ENCODE results near the gene JAKMIP2.
A peak's percentile ranks its signal among the peaks of the same experiment; 100 is the strongest.
"Not testable (repeated sequence)": the region's sequence is repeated elsewhere in the genome, so short reads cannot be mapped to it uniquely, and the experiment has no call there.

JAKMIP2 gene

DNA sequence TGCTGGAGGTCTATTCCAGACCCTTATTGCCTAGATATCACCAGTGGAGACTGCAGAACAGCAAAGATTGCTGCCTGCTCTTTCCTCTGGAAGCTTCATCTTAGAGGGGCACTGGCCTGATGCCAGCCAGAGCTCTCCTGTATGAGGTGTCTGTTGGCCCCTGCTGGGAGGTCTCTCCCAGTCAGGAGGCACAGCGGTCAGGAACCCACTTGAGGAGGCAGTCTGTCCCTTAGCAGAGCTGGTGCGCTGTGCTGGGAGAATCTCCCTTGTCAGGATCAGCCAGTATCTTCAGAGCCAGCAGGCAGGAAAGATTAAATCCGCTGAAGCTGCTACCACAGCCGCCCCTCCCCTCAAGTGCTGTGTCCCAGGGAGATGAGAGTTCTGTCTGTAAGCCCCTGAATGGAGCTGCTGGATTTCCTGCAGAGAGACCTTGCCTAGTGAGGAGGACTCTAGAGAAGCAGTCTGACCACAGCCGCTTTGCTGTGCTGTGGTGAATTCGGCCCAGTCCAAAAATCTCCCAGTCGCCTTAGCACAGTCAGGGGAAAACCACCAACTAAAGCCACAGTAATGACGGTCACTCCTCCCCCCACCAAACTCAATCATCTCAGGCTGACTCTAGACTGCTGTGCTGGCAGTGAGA, 124.1 kb downstream of the JAKMIP2 start:
- no peak for DNase-seq (ENCODE audit: low read depth in 2 of 2)

- no peak for DNase-seq (ENCODE audit: low read depth in 2 of 2)
Measured at GRCh38 chr5:147648597-147648996, 133.9 kb downstream of the JAKMIP2 start.

DNA sequence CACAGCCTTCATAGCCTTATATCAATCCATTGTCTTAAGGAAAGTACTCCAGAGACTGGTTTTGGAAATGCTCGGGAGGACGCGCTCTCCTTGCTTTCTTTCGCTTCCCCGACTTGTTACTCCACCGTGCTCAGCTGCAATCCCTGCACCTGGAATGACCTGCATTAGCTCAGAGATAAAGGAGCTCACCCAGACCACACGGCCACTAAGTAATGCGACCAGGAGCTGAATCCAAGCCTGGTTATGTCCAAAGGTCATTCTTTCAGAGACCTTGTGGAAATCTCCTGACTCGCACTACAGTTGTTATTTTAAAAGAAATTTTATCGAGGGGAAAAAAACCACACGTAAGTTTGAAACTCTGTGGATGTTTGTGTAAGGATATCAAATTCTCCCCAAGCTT, 137.3 kb downstream of the JAKMIP2 start:
- DNase-seq (ENCODE audit: low read depth in 2 of 2): no peak

DNA sequence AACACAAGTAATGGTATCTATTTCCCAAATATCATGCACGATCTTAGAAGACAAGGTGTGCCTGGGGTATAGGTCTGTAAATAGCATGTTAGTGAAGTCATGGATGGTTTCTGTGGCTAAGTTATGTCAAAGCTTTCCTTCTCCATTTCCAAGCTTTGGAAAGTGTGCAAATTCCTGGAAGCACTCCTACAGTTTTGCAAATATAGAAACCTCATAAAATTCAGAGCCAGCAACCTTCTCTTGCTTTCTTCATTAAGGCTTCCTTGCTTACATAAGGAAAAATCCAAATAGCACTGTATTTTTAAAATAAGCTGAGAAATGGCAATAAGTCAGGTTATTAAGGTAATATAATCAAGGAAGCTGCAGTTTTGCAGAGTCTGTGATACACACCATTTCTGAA, 138.1 kb downstream of the JAKMIP2 start:
- DNase-seq (ENCODE audit: low read depth in 2 of 2): no peak

GRCh38 chr5:147643142-147643541, 139.4 kb downstream of the JAKMIP2 start:
- DNase-seq (ENCODE audit: low read depth in 2 of 2): no peak

- DNase-seq (ENCODE audit: low read depth in 2 of 2): no peak
Measured at GRCh38 chr5:147642666-147643065, 139.9 kb downstream of the JAKMIP2 start.

DNA sequence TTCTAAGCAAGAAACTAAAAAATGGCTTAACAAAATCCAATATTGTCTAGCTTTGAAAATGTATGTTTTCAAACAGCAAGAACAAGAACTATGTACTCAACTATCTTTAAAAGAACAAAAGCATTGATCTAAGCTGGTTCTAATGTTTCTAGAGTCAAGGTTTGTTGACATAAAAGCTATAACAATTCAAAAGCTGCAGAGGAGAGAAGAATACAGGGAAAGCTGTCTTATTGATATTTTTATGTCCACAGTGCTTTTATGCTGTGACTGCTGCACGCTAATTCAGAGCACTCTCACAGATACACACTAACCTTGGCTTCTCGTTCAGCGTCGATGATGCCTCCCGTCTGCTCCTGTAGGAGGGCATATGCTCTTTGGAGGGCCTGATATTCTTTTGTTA, 143.2 kb downstream of the JAKMIP2 start:
- DNase-seq (ENCODE audit: low read depth in 2 of 2): no peak

DNA sequence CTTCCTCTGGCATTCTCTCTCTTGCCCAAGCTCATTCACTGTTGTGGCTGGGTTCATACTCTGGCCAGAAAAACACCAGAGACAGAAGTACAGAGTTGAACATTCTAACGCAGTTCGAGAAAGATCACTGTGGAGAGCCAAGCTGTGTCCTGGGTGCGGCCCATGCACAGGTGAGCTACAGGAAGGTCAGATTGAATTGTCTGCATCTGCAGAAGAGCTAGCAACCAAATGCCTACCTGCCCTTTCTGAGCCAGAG, 145.9 kb downstream of the JAKMIP2 start:
- DNase-seq (ENCODE audit: low read depth in 2 of 2): no peak

GRCh38 chr5:147635882-147636728, 146.4 kb downstream of the JAKMIP2 start:
- DNase-seq (ENCODE audit: low read depth in 2 of 2): no peak

DNA sequence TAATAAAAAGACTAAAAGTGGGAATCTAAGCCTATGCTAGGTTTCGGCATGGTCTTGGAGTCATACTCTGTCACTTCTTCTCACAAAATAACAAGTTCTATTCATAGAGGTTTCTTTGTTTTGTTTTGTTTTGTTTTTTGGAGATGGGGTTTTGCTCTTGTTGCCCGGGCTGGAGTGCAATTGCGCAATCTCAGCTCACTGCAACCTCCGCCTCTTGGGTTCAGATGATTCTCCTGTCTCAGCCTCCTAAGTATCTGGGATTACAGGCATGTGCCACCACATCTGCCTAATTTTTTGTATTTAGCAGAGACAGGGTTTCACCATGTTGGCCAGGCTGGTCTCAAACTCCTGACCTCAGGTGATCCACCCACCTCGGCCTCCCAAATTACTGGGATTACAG, 147.1 kb downstream of the JAKMIP2 start:
- DNase-seq (ENCODE audit: low read depth in 2 of 2): not testable (repeated sequence)

- no peak for DNase-seq (ENCODE audit: low read depth in 2 of 2)
Measured at GRCh38 chr5:147633173-147633572, 149.4 kb downstream of the JAKMIP2 start.

GRCh38 chr5:147631428-147632003, 151.0 kb downstream of the JAKMIP2 start:
- no peak for DNase-seq (ENCODE audit: low read depth in 2 of 2)

DNA sequence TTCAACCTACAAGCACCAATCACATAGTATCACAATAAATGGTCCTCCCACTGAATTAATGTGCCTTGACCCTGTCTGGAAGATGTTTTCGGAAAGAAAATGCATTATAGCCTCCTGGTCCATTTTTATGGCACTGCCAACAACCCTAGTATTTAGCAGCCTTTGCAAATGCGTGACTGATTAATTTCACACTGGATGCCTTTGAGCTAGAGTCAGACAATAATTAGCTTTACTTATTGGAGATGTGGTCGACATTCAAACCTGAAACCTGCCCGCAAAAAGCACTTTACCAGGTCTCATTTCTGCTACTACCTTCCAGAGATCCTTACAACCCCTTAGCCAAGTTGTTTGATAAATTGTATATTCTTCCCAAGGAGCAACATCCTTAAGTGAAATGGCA, 153.3 kb downstream of the JAKMIP2 start:
- no peak for DNase-seq (ENCODE audit: low read depth in 2 of 2)

DNA sequence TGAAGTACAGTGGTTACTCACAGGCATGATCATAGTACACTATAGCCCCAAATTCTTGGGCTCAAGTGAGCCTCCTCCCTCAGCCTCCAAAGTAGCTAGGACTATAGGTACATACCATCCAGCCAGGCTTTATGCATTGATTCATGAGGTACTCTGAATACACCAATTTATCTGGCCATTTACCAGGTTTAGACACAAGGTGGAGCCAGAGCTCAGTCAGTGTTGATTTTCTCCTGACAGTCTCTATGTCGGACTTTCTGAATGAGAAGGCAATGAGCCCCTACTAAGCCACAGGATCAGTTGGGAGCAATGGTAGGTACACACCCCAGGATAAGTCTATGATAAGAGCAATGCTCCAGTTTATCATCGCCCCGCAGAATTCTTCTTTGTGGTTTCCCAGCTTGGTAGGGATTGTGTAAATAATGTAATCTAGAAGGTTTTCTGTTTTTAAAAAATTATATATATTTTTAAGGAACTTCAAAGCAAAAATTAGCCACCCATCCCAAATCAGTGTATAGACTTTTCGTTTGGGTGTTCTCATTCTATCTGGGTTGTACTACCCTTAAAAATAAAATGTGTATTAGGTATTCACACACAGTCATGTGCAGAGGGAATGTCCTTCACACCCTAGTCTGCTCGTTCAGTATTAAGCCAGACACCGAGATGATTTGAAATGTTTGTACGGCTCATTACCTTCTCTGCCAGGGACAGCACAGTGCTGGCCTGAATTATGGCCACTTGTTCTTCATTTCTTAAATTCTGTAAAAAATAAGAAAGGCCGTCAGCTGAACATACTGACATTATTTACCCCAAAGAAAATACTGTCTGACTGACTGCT, 154.3 kb downstream of the JAKMIP2 start:
- peak; percentile 16 to 27 for DNase-seq (ENCODE audit: low read depth in 2 of 2)

- no peak for DNase-seq (ENCODE audit: low read depth in 2 of 2)
Measured at GRCh38 chr5:147626464-147626863, 156.1 kb downstream of the JAKMIP2 start.

GRCh38 chr5:147621016-147621415, 161.5 kb downstream of the JAKMIP2 start:
- DNase-seq (ENCODE audit: low read depth in 2 of 2): no peak

GRCh38 chr5:147619281-147619878, 163.1 kb downstream of the JAKMIP2 start:
- DNase-seq (ENCODE audit: low read depth in 2 of 2): no peak

DNA sequence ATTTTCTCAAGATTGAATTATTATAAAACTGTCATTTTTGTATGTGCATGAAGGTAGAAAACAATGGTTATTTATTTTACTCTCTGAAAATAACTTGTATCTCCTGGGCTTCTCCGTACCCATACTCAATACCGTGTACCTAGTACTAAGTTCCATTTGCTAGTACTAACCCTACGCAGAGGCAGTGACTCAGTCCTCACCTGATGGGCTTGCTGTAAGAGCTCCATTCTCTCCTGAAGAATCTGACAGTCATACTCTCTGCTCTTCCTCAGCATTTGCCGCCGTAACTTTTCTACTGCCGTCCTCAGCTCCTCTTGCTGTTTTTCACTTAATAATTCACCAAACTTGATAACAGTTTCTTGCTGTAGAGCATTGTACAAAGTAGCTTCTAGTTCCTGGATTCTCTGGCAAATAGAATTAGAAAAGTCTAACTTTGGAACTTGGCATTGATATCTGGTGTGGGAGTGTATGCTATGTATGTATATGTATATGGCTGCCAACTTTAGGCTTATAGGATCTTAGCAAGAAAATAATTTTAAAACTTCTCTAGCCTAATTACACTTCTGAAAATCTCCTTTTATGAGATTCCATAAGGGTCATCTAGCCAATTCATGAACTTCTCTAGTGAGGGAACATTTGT, 164.7 kb downstream of the JAKMIP2 start:
- no peak for DNase-seq (ENCODE audit: low read depth in 2 of 2)

GRCh38 chr5:147617191-147617606, 165.3 kb downstream of the JAKMIP2 start:
- no peak for DNase-seq (ENCODE audit: low read depth in 2 of 2)

GRCh38 chr5:147616421-147616820, 166.1 kb downstream of the JAKMIP2 start:
- no peak for DNase-seq (ENCODE audit: low read depth in 2 of 2)

- DNase-seq (ENCODE audit: low read depth in 2 of 2): no peak
Measured at GRCh38 chr5:147613359-147613758, 169.2 kb downstream of the JAKMIP2 start.
